ENCODE data around the gene WDR44.
"Not testable (repeated sequence)": the region's sequence is repeated elsewhere in the genome, so short reads cannot be mapped to it uniquely, and the experiment has no call there.

WDR44 gene

GRCh38 chrX:118474586-118474985 lies 128.7 kb downstream of the WDR44 start:
- no peaks in the 10 kb centered on the region for H3K27me3 ChIP-seq (replicated peaks; ENCODE audit: control insufficient read depth, insufficient read depth, low read length)
- no peak for DNase-seq (ENCODE audit: extremely low read depth, insufficient read length)
- no peak overlapping the region for H3K4me3 ChIP-seq (replicated peaks; ENCODE audit: low read depth, low read length)
- no peaks in the 10 kb centered on the region for H3K36me3 ChIP-seq (ENCODE audit: control insufficient read depth, insufficient read depth, low read length)
- TF ChIP-seq, protein P1, sequence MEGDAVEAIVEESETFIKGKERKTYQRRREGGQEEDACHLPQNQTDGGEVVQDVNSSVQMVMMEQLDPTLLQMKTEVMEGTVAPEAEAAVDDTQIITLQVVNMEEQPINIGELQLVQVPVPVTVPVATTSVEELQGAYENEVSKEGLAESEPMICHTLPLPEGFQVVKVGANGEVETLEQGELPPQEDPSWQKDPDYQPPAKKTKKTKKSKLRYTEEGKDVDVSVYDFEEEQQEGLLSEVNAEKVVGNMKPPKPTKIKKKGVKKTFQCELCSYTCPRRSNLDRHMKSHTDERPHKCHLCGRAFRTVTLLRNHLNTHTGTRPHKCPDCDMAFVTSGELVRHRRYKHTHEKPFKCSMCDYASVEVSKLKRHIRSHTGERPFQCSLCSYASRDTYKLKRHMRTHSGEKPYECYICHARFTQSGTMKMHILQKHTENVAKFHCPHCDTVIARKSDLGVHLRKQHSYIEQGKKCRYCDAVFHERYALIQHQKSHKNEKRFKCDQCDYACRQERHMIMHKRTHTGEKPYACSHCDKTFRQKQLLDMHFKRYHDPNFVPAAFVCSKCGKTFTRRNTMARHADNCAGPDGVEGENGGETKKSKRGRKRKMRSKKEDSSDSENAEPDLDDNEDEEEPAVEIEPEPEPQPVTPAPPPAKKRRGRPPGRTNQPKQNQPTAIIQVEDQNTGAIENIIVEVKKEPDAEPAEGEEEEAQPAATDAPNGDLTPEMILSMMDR (IDR thresholded peaks at IDR 0.05; ENCODE audit: insufficient read depth, low read length, poor library complexity, severe bottlenecking) = no peak

GRCh38 chrX:118475903-118476302 lies 130.0 kb downstream of the WDR44 start:
- no peak for DNase-seq (ENCODE audit: extremely low read depth, insufficient read length)
- no peaks in the 10 kb centered on the region for H3K36me3 ChIP-seq (ENCODE audit: control insufficient read depth, insufficient read depth, low read length)
- H3K4me3 ChIP-seq (replicated peaks; ENCODE audit: low read depth, low read length) = no peak overlapping the region
- H3K27me3 ChIP-seq (replicated peaks; ENCODE audit: control insufficient read depth, insufficient read depth, low read length) = no peaks in the 10 kb centered on the region
- TF ChIP-seq, protein P1 (IDR thresholded peaks at IDR 0.05; ENCODE audit: insufficient read depth, low read length, poor library complexity, severe bottlenecking) = no peak

DNA sequence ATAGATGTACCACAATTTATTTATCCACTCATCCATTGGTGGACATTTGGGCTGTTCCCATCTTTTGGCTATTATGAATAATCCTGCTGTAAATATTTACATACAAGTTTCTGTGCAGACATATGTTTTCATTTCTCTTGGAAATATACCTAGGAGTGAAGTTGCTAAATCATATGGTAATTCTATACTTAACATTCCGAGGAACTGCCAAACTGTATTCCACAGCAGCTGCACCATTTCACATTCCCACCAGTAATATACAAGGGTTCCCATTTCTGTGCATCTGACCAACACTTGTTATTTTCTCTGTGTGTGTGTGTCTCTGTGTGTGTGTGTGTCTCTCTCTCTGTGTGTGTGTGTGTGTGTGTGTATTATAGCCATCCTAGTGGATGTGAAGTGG lies 134.3 kb downstream of the WDR44 start:
- Histone ChIP-seq H3K36me3 (ENCODE audit: control insufficient read depth, insufficient read depth, low read length) (no peaks in the 10 kb centered on the region), H3K4me3 (replicated peaks; ENCODE audit: low read depth, low read length) (no peak overlapping the region), H3K27me3 (replicated peaks; ENCODE audit: control insufficient read depth, insufficient read depth, low read length) (no peaks in the 10 kb centered on the region)
- TF ChIP-seq, protein P1 (IDR thresholded peaks at IDR 0.05; ENCODE audit: insufficient read depth, low read length, poor library complexity, severe bottlenecking) = no peak
- no peak for DNase-seq (ENCODE audit: extremely low read depth, insufficient read length)

DNA sequence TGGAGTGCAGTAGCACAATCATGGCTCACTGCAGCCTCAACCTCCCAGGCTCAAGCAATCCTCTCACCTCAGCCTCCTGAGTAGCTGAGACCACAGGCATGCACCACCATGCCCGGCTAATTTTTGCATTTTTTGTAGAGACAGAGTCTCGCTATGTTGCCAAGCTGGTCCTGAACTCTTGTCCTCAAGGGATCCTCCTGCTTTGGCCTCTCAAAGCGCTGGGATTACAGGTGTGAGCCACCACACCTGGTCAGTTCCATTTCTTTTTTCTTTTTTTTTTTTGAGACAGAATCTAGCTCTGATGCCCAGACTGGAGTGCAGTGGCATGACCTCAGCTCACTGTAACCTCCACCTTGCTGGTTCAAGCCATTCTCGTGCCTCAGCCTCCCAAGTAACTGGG lies 136.5 kb downstream of the WDR44 start:
- H3K4me3 ChIP-seq (replicated peaks; ENCODE audit: low read depth, low read length); H3K27me3 ChIP-seq (replicated peaks; ENCODE audit: control insufficient read depth, insufficient read depth, low read length); DNase-seq (ENCODE audit: extremely low read depth, insufficient read length); H3K36me3 ChIP-seq (ENCODE audit: control insufficient read depth, insufficient read depth, low read length): not testable (repeated sequence)

- TF ChIP-seq, protein P1 (IDR thresholded peaks at IDR 0.05; ENCODE audit: insufficient read depth, low read length, poor library complexity, severe bottlenecking) = no peak
- Histone ChIP-seq H3K36me3 (ENCODE audit: control insufficient read depth, insufficient read depth, low read length) (no peaks in the 10 kb centered on the region), H3K4me3 (replicated peaks; ENCODE audit: low read depth, low read length) (no peak overlapping the region), H3K27me3 (replicated peaks; ENCODE audit: control insufficient read depth, insufficient read depth, low read length) (no peaks in the 10 kb centered on the region)
- no peak for DNase-seq (ENCODE audit: extremely low read depth, insufficient read length)
Measured at GRCh38 chrX:118484216-118484903, 138.5 kb downstream of the WDR44 start.

DNA sequence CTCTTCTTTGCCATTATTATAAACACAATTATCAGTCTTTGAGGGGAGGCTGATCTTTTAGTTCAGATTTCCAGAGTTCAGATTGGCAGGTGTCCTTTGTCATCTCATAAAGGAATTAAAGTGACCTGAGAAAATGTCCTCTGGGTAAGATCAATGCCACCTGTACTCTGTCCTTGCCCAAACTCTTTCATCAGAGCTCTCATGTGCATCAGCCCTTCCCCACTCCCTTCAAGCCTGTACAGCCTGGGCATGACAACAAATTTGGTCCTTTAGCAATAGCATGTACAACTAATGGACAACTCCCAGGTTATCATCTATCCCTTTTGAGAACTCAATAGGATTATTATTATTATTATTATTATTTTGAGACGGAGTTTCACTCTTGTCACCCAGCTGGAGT lies 140.8 kb downstream of the WDR44 start:
- H3K36me3 ChIP-seq (ENCODE audit: control insufficient read depth, insufficient read depth, low read length); H3K4me3 ChIP-seq (replicated peaks; ENCODE audit: low read depth, low read length); DNase-seq (ENCODE audit: extremely low read depth, insufficient read length); H3K27me3 ChIP-seq (replicated peaks; ENCODE audit: control insufficient read depth, insufficient read depth, low read length): not testable (repeated sequence)

DNA sequence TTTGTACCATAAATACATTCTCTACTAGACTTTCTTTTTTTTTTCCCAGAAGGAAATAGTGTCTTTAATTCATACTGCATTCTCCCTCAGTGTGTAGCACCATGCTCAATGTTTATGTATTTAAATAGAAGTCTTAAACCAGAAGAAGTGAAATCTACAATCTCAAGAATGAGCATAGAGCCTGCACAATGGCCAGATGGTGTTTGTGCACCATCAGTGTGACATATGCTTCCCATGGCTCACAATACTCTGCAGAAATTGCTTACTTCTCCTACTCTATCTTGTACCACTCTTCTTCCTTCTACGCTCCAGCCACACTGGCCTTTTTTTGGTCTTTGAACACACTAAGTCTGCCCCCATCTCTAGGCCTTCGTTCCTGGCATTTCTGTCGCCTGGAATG lies 147.1 kb downstream of the WDR44 start:
- H3K36me3 ChIP-seq (ENCODE audit: control insufficient read depth, insufficient read depth, low read length) = no peaks in the 10 kb centered on the region
- TF ChIP-seq, protein P1 (IDR thresholded peaks at IDR 0.05; ENCODE audit: insufficient read depth, low read length, poor library complexity, severe bottlenecking) = no peak
- H3K27me3 ChIP-seq (replicated peaks; ENCODE audit: control insufficient read depth, insufficient read depth, low read length) = no peaks in the 10 kb centered on the region
- no peak for DNase-seq (ENCODE audit: extremely low read depth, insufficient read length)
- H3K4me3 ChIP-seq (replicated peaks; ENCODE audit: low read depth, low read length) = no peak overlapping the region
